Naive thymus-derived CD4-positive, alpha-beta T cell (primary cell): ENCODE data around the gene ACO1. TPM values are rescaled to one million over a fixed set of nuclear protein-coding genes. Genes with fewer than 3 reads are reported as not detected.

Source experiments
- ATAC-seq: fragments of 150-1000 bp; cut with Tn5 transposase; 2 replicates; pipeline ENCODE4 v1.10.0; 2021; ENCODE audit warnings: mild to moderate bottlenecking, moderate library complexity
- CTCF ChIA-PET: fragments of 350-600 bp; sonication (Branson Sonifier 250); formaldehyde crosslinking; loops from one replicate; lab custom pipeline; 2021; ENCODE audit warnings: antibody characterized with exemption; lab: Charles Lee
- POLR2A ChIA-PET: fragments of 350-600 bp; sonication (Branson Sonifier 250); formaldehyde crosslinking; loops from one replicate; lab custom pipeline; 2021; ENCODE audit warnings: antibody characterized with exemption, inconsistent platforms; lab: Charles Lee
- DNase-seq, 9 donors: peaks; one replicate each; pipeline versions ENCODE4 v3.0.0 to v3.0.0-alpha.2; 2020 to 2022; ENCODE audit warnings: mixed read lengths in 1 of 9
- H3K27ac ChIP-seq: one replicate; pipeline ENCODE4 v1.7.0; 2013; ENCODE audit warnings: mild to moderate bottlenecking, low read depth, low read length, moderate library complexity
- H3K27me3 ChIP-seq, 2 donors: one replicate each; pipeline ENCODE4 v1.7.0; 2013; ENCODE audit warnings: low read length in 2 of 2, mild to moderate bottlenecking in 2 of 2, moderate library complexity in 2 of 2; ENCODE audit not compliant: control insufficient read depth in 2 of 2, insufficient read depth in 2 of 2
- H3K36me3 ChIP-seq, 3 experiments: 1 replicate in 2 of 3; 2 replicates in 1 of 3; pipeline ENCODE4 v1.7.0; 2013; ENCODE audit warnings: low read length in 3 of 3, mild to moderate bottlenecking in 3 of 3, moderate library complexity in 1 of 3; ENCODE audit not compliant: insufficient read depth in 3 of 3, control insufficient read depth in 2 of 3
- H3K4me1 ChIP-seq, 2 donors: one replicate each; pipeline ENCODE4 v1.7.0; 2013; ENCODE audit warnings: low read length in 2 of 2, mild to moderate bottlenecking in 2 of 2, moderate library complexity in 1 of 2; ENCODE audit not compliant: control insufficient read depth in 2 of 2, insufficient read depth in 2 of 2
- H3K4me3 ChIP-seq: 2 replicates; pipeline ENCODE4 v1.7.0; 2013; ENCODE audit warnings: mild to moderate bottlenecking, low read length
- H3K9me3 ChIP-seq, 3 experiments: 1 replicate in 2 of 3; 2 replicates in 1 of 3; pipeline ENCODE4 v1.7.0; 2013; ENCODE audit warnings: low read length in 3 of 3; ENCODE audit not compliant: control insufficient read depth in 2 of 3
- H3K27ac Mint-ChIP-seq, 9 donors: one replicate each; pipeline ENCODE4 v1.8.0; 2020 to 2022; ENCODE audit warnings: mixed read lengths in 9 of 9, mild to moderate bottlenecking in 8 of 9, moderate library complexity in 5 of 9, inconsistent platforms in 2 of 9
- H3K27me3 Mint-ChIP-seq, 5 donors: one replicate each; pipeline ENCODE4 v1.8.0; 2021 to 2022; ENCODE audit warnings: mixed read lengths in 5 of 5, mild to moderate bottlenecking in 1 of 5
- H3K36me3 Mint-ChIP-seq, 5 donors: one replicate each; pipeline ENCODE4 v1.8.0; 2020 to 2022; ENCODE audit warnings: mixed read lengths in 5 of 5, mild to moderate bottlenecking in 3 of 5, inconsistent platforms in 1 of 5
- H3K4me1 Mint-ChIP-seq, 7 donors: one replicate each; pipeline ENCODE4 v1.8.0; 2020 to 2022; ENCODE audit warnings: mixed read lengths in 7 of 7, mild to moderate bottlenecking in 3 of 7, inconsistent platforms in 1 of 7
- H3K4me3 Mint-ChIP-seq, 10 donors: one replicate each; pipeline ENCODE4 v1.8.0; 2020 to 2022; ENCODE audit warnings: mild to moderate bottlenecking in 10 of 10, mixed read lengths in 10 of 10, moderate library complexity in 6 of 10, inconsistent platforms in 2 of 10
- H3K9me3 Mint-ChIP-seq, 11 donors: one replicate each; pipeline ENCODE4 v1.8.0; 2020 to 2022; ENCODE audit warnings: mixed read lengths in 11 of 11, mild to moderate bottlenecking in 4 of 11, inconsistent platforms in 1 of 11, moderate library complexity in 1 of 11
- intact Hi-C, 2 donors: fragments of 100-400 bp; cut with micrococcal nuclease; formaldehyde crosslinking; loops; one replicate each; pipeline ENCODE4 v1.15.1; 2023
- polyA plus RNA-seq, 2 donors: library from polyadenylated mRNA; unstranded; fragments of 300-500 nt; fragmentation: Illumina TruSeq; gene quantifications; one replicate each; pipeline ENCODE4 v1.2.3, GENCODE V29; 2021
- total RNA-seq, 6 experiments: library from RNA in 5 of 6; stranded (reverse) in 5 of 6; gene quantifications; 1 replicate in 5 of 6; 2 replicates in 1 of 6; pipeline ENCODE4 v1.2.3 and lab custom pipeline; 2021 to 2026

ACO1 gene
- total and polyA plus RNA-seq, 7 experiments from 2014 or later, result 4.7 to 12.3 (median 9.6) TPM

- H3K4me3 Mint-ChIP-seq, result no peak overlapping the region
- intact Hi-C loops, result no loop called here
- peaks cover 1 to 7% (median 4%) of the 10 kb centered on the region in 5 donors for H3K36me3 Mint-ChIP-seq
- H3K27me3 Mint-ChIP-seq, result no peaks in the 10 kb centered on the region
- Histone ChIP-seq H3K4me3 (no peak overlapping the region), H3K27me3 (no peaks in the 10 kb centered on the region), H3K9me3 (no peaks in the 10 kb centered on the region), H3K27ac (no peak overlapping the region), H3K36me3 (no peaks in the 10 kb centered on the region), H3K4me1 (no peaks in the 10 kb centered on the region)
- H3K9me3 Mint-ChIP-seq, result no peaks in the 10 kb centered on the region
- DNase-seq (no peak), ATAC-seq (no peak)
- ChIA-PET CTCF (no interaction called here), POLR2A (no interaction called here)
- H3K27ac Mint-ChIP-seq, result no peak overlapping the region
- peaks cover 0 to 13% (median 4%) of the 10 kb centered on the region in 7 donors for H3K4me1 Mint-ChIP-seq
Measured at GRCh38 chr9:32399110-32399815, 14.8 kb downstream of the ACO1 start.

DNA sequence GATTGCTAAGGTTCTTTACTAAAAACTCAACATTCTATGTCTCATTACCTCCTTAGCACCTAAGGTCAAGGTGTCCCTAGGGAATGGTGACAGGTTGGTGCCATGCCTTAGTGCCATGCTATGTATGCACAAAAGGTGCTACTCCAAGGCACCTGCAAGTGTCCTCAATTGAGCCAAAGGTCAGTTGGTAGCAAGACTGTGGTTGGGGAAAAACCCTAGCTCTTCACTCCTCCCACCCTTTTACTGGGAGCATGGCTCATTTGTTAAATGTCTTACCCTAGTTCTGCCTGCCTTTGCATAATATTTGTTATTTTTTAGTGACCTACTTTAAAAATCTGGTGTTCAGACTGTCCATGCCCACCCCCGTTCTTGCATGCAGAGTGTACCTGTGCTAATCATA lies 17.0 kb downstream of the ACO1 start:
- Histone ChIP-seq H3K9me3 (no peaks in the 10 kb centered on the region), H3K27ac (no peak overlapping the region), H3K4me3 (no peak overlapping the region), H3K27me3 (no peaks in the 10 kb centered on the region), H3K4me1 (no peaks in the 10 kb centered on the region), H3K36me3 (peaks cover 0 to 11% (median 4%) of the 10 kb centered on the region in 3 experiments)
- intact Hi-C loops, result no loop called here
- DNase-seq (no peak), ATAC-seq (no peak)
- Mint-ChIP-seq H3K27ac (no peak overlapping the region), H3K36me3 (peaks cover 5 to 25% (median 7%) of the 10 kb centered on the region in 5 donors), H3K27me3 (no peaks in the 10 kb centered on the region), H3K4me1 (peaks cover under 1 to 14% (median 4%) of the 10 kb centered on the region in 7 donors), H3K4me3 (no peak overlapping the region), H3K9me3 (peaks cover 0 to 4% (median 0%) of the 10 kb centered on the region in 11 donors)
- CTCF ChIA-PET, result no interaction called here
- POLR2A ChIA-PET, result interaction anchor here (0.6 kb wide), 1 partner anchor 23 kb away, joined by 3 read pairs; no protein-coding TSS in a partner anchor

- intact Hi-C loops, result no loop called here
- ChIA-PET CTCF (interaction anchor here (1.8 kb wide), 1 partner anchor 25 kb away, joined by 5 read pairs; no protein-coding TSS in a partner anchor), POLR2A (no interaction called here)
- Mint-ChIP-seq H3K9me3 (peaks cover 0 to 4% (median 0%) of the 10 kb centered on the region in 11 donors), H3K36me3 (peaks cover 9 to 45% (median 21%) of the 10 kb centered on the region in 5 donors), H3K27me3 (no peaks in the 10 kb centered on the region), H3K4me1 (peaks cover 0 to 14% (median 3%) of the 10 kb centered on the region in 7 donors), H3K27ac (no peak overlapping the region), H3K4me3 (no peak overlapping the region)
- Histone ChIP-seq H3K4me3 (no peak overlapping the region), H3K4me1 (no peaks in the 10 kb centered on the region), H3K27ac (no peak overlapping the region), H3K9me3 (no peaks in the 10 kb centered on the region), H3K27me3 (no peaks in the 10 kb centered on the region), H3K36me3 (peaks cover 0 to 31% (median 10%) of the 10 kb centered on the region in 3 experiments)
- ATAC-seq, result no peak
- DNase-seq, result no peak
Measured at GRCh38 chr9:32403567-32404260, 19.3 kb downstream of the ACO1 start.

GRCh38 chr9:32404402-32404801 lies 20.0 kb downstream of the ACO1 start:
- Mint-ChIP-seq H3K4me3 (no peak overlapping the region), H3K4me1 (peaks cover 0 to 14% (median 3%) of the 10 kb centered on the region in 7 donors), H3K27ac (no peak overlapping the region), H3K9me3 (peaks cover 0 to 4% (median 0%) of the 10 kb centered on the region in 11 donors), H3K36me3 (peaks cover 14 to 52% (median 24%) of the 10 kb centered on the region in 5 donors), H3K27me3 (no peaks in the 10 kb centered on the region)
- Histone ChIP-seq H3K27me3 (no peaks in the 10 kb centered on the region), H3K27ac (no peak overlapping the region), H3K9me3 (no peaks in the 10 kb centered on the region), H3K4me3 (no peak overlapping the region), H3K4me1 (no peaks in the 10 kb centered on the region), H3K36me3 (peaks cover 2 to 37% (median 10%) of the 10 kb centered on the region in 3 experiments)
- ChIA-PET POLR2A (interaction anchor here (0.7 kb wide), 1 partner anchor 555 kb away, joined by 3 read pairs; no protein-coding TSS in a partner anchor), CTCF (no interaction called here)
- intact Hi-C loops, result no loop called here
- ATAC-seq (no peak), DNase-seq (no peak)

GRCh38 chr9:32404856-32405255 lies 20.4 kb downstream of the ACO1 start:
- Mint-ChIP-seq H3K4me1 (peaks cover 0 to 14% (median 3%) of the 10 kb centered on the region in 7 donors), H3K4me3 (no peak overlapping the region), H3K9me3 (peaks cover 0 to 4% (median 0%) of the 10 kb centered on the region in 11 donors), H3K27ac (no peak overlapping the region), H3K36me3 (peaks cover 14 to 54% (median 24%) of the 10 kb centered on the region in 5 donors), H3K27me3 (no peaks in the 10 kb centered on the region)
- ChIA-PET POLR2A (interaction anchor here (0.7 kb wide), 1 partner anchor 554 kb away, joined by 3 read pairs; no protein-coding TSS in a partner anchor), CTCF (no interaction called here)
- Histone ChIP-seq H3K4me1 (no peaks in the 10 kb centered on the region), H3K9me3 (no peaks in the 10 kb centered on the region), H3K4me3 (no peak overlapping the region), H3K36me3 (peaks cover 3 to 37% (median 10%) of the 10 kb centered on the region in 3 experiments), H3K27ac (no peak overlapping the region), H3K27me3 (no peaks in the 10 kb centered on the region)
- DNase-seq (no peak), ATAC-seq (no peak)
- intact Hi-C loops, result no loop called here

- ATAC-seq (no peak), DNase-seq (no peak)
- Mint-ChIP-seq H3K27ac (no peak overlapping the region), H3K4me1 (peaks cover 0 to 14% (median 3%) of the 10 kb centered on the region in 7 donors), H3K36me3 (peaks cover 14 to 57% (median 24%) of the 10 kb centered on the region in 5 donors), H3K9me3 (peaks cover 0 to 4% (median 0%) of the 10 kb centered on the region in 11 donors), H3K4me3 (no peak overlapping the region), H3K27me3 (no peaks in the 10 kb centered on the region)
- no peaks in the 10 kb centered on the region for H3K4me1 ChIP-seq
- ChIA-PET POLR2A (no interaction called here), CTCF (no interaction called here)
- peaks cover 3 to 39% (median 10%) of the 10 kb centered on the region in 3 experiments for H3K36me3 ChIP-seq
- no peaks in the 10 kb centered on the region for H3K9me3 ChIP-seq
- intact Hi-C loops, result no loop called here
- H3K27ac ChIP-seq, result no peak overlapping the region
- no peaks in the 10 kb centered on the region for H3K27me3 ChIP-seq
- H3K4me3 ChIP-seq, result no peak overlapping the region
Measured at GRCh38 chr9:32405506-32405905, 21.1 kb downstream of the ACO1 start.
